ENCODE data around the gene NAGA. TPM values are rescaled to one million over a fixed set of nuclear protein-coding genes. Genes with fewer than 3 reads are reported as not detected.
A peak's percentile ranks its signal among the peaks of the same experiment; 100 is the strongest.
"Not testable (repeated sequence)": the region's sequence is repeated elsewhere in the genome, so short reads cannot be mapped to it uniquely, and the experiment has no call there.

NAGA gene
- total and polyA plus RNA-seq, 12 donors: 6.6 to 34.8 (median 12.3) TPM

GRCh38 chr22:42072606-42073330 lies 2.2 kb upstream of the NAGA start:
- Histone ChIP-seq H3K4me1 (peaks cover 9 to 65% (median 36%) of the 10 kb centered on the region in 9 donors), H3K36me3 (peaks cover 0 to 29% (median 4%) of the 10 kb centered on the region in 9 donors), H3K27me3 (no peaks in the 10 kb centered on the region), H3K9me3 (no peaks in the 10 kb centered on the region), H3K27ac (peak overlapping the region in 3 of 10 donors; percentile 9 to 89 (median 84)), H3K4me3 (no peak overlapping the region)
- 58 to 78% methylated on average over 8 of the region's 8 CpGs for WGBS, 2 donors
- intact Hi-C loops (cut with DNase I): loop anchor here in 4 of 10 donors (5.0 to 10.0 kb wide), 3 partner anchors 238 to 480 kb away; partner anchors contain the start of genes SREBF2 (in 2 of the 4), MEI1 (in 1 of the 4) and SERHL2 (in 1 of the 4)
- ATAC-seq (no peak), DNase-seq (no peak)
- no peak for TF ChIP-seq CTCF (IDR thresholded peaks at IDR 0.05)

DNA sequence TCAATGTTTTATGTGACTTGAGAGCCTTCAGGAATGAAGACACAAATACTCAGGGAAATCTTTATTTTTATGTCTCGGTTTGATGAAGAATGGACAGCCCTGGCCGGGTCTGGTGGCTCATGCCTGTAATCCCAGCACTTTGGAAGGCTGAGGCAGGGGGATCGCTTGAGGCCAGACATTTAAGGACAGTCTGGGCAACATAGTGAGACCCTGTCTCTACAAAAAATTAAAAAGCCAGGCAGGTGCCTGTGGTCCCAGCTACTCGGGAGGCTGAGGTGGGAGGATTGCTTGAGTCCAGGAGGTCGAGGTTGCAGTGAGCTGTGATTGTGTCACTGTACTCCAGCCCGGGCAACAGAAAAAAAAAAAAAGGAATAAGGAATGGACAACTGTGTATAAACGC lies 896 bp upstream of the NAGA start:
- not testable (repeated sequence) for H3K27me3 ChIP-seq, H3K9me3 ChIP-seq, DNase-seq, ATAC-seq
- intact Hi-C loops (cut with DNase I): loop anchor here in 4 of 10 donors (1.0 to 10.0 kb wide), 4 partner anchors 19 to 481 kb away; partner anchors contain the start of genes SREBF2 (in 2 of the 4), MEI1 (in 1 of the 4), NDUFA6 (in 1 of the 4) and SERHL2 (in 1 of the 4)
- Histone ChIP-seq H3K4me1 (peaks cover 9 to 60% (median 35%) of the 10 kb centered on the region in 9 donors), H3K27ac (peak overlapping the region in 9 of 10 donors; percentile 78 to 96 (median 87)), H3K36me3 (peaks cover 0 to 29% (median 0%) of the 10 kb centered on the region in 9 donors), H3K4me3 (peak overlapping the region in 9 of 10 donors; percentile 52 to 87 (median 63))
- 77 to 88% methylated on average over 7 of the region's 7 CpGs for WGBS, 2 donors

GRCh38 chr22:42069801-42070516 lies 653 bp downstream of the NAGA start:
- Histone ChIP-seq H3K4me1 (peaks cover 9 to 53% (median 33%) of the 10 kb centered on the region in 9 donors), H3K36me3 (peaks cover 0 to 36% (median 12%) of the 10 kb centered on the region in 9 donors), H3K27me3 (no peaks in the 10 kb centered on the region), H3K4me3 (peak overlapping the region; percentile 38 to 87 (median 62)), H3K9me3 (no peaks in the 10 kb centered on the region), H3K27ac (peak overlapping the region; percentile 25 to 96 (median 86))
- TF ChIP-seq CTCF (IDR thresholded peaks at IDR 0.05): no peak
- DNase-seq (no peak), ATAC-seq (peak; percentile 1 to 34 (median 6))
- intact Hi-C loops (cut with DNase I): loop anchor here in 4 of 10 donors (5.0 to 10.0 kb wide), 3 partner anchors 235 to 482 kb away; partner anchors contain the start of genes SREBF2 (in 2 of the 4), MEI1 (in 1 of the 4) and SERHL2 (in 1 of the 4)
- 17 to 19% methylated on average over 19 of the region's 19 CpGs for WGBS, 2 donors

DNA sequence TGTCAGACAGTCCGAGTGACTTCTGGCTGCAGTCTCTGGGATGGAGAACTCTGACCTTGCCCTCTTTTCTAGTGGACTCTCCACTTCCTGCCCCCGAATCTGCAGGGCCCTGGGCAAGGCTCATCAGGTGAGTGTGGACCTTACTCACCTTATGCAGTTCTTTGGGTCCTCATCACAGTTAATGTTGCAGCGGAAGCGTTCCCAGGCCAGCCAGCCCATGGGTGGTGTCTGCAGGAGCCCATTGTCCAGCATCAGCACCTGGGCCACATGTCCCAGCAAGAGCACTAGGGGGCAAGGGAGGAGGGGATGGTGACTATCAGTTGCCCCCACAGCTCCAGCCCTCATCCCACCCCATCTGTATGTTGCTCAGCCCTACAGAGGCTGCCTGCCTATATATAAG lies 2.3 kb downstream of the NAGA start:
- intact Hi-C loops (cut with DNase I): no loop called here
- no peak for DNase-seq

More for the DNA sequence above, 2.3 kb downstream of the NAGA start:
- no peak overlapping the region for H3K27ac ChIP-seq
- H3K36me3 ChIP-seq: peaks cover 0 to 51% (median 17%) of the 10 kb centered on the region in 9 donors
- ATAC-seq: no peak
- H3K9me3 ChIP-seq: no peaks in the 10 kb centered on the region
- no peaks in the 10 kb centered on the region for H3K27me3 ChIP-seq
- H3K4me1 ChIP-seq: peaks cover 5 to 36% (median 21%) of the 10 kb centered on the region in 9 donors
- WGBS, 2 donors: 93 to 95% methylated on average over 4 of the region's 4 CpGs
- no peak for TF ChIP-seq CTCF (IDR thresholded peaks at IDR 0.05)
- H3K4me3 ChIP-seq: no peak overlapping the region

All from heart right ventricle (tissue), 16 donors.